ENCODE results near the gene NPS.

NPS gene

GRCh38 chr10:127600479-127600878 is 51.4 kb downstream of the NPS start:
- H3K4me1 Mint-ChIP-seq = no peaks in the 10 kb centered on the region
- no peak overlapping the region for H3K27ac Mint-ChIP-seq
- H3K36me3 Mint-ChIP-seq (ENCODE audit: low read depth) = no peaks in the 10 kb centered on the region
- H3K4me3 Mint-ChIP-seq = no peak overlapping the region
- peaks cover 1% of the 10 kb centered on the region for H3K9me3 Mint-ChIP-seq
- peaks cover 50% of the 10 kb centered on the region for H3K27me3 Mint-ChIP-seq (ENCODE audit: low read depth, poor library complexity)
- no peak for TF ChIP-seq CTCF (IDR thresholded peaks at IDR 0.05)
- DNase-seq = peak; percentile 77
